Astrocyte (in vitro differentiated cells and primary cell): ENCODE data around the gene ARFGAP2.

Experiments
- CTCF ChIP-seq: IDR thresholded peaks from 2 replicates; pipeline ENCODE4 v1.5.1; 2011; ENCODE audit warnings: low read depth, mild to moderate bottlenecking, inconsistent platforms, low read length, moderate library complexity; ENCODE audit not compliant: insufficient read depth
- EZH2 ChIP-seq: IDR thresholded peaks from 2 replicates; pipeline ENCODE4 v1.6.1; 2012; ENCODE audit warnings: mild to moderate bottlenecking, low read length, inconsistent platforms; ENCODE audit not compliant: insufficient read depth

- TF ChIP-seq EZH2 (no peak), CTCF (no peak)
Observed at GRCh38 chr11:47186700-47187695, 10.3 kb upstream of the ARFGAP2 start.
